ENCODE results near the gene TLR6.

TLR6 gene, protein sequence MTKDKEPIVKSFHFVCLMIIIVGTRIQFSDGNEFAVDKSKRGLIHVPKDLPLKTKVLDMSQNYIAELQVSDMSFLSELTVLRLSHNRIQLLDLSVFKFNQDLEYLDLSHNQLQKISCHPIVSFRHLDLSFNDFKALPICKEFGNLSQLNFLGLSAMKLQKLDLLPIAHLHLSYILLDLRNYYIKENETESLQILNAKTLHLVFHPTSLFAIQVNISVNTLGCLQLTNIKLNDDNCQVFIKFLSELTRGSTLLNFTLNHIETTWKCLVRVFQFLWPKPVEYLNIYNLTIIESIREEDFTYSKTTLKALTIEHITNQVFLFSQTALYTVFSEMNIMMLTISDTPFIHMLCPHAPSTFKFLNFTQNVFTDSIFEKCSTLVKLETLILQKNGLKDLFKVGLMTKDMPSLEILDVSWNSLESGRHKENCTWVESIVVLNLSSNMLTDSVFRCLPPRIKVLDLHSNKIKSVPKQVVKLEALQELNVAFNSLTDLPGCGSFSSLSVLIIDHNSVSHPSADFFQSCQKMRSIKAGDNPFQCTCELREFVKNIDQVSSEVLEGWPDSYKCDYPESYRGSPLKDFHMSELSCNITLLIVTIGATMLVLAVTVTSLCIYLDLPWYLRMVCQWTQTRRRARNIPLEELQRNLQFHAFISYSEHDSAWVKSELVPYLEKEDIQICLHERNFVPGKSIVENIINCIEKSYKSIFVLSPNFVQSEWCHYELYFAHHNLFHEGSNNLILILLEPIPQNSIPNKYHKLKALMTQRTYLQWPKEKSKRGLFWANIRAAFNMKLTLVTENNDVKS

DNA sequence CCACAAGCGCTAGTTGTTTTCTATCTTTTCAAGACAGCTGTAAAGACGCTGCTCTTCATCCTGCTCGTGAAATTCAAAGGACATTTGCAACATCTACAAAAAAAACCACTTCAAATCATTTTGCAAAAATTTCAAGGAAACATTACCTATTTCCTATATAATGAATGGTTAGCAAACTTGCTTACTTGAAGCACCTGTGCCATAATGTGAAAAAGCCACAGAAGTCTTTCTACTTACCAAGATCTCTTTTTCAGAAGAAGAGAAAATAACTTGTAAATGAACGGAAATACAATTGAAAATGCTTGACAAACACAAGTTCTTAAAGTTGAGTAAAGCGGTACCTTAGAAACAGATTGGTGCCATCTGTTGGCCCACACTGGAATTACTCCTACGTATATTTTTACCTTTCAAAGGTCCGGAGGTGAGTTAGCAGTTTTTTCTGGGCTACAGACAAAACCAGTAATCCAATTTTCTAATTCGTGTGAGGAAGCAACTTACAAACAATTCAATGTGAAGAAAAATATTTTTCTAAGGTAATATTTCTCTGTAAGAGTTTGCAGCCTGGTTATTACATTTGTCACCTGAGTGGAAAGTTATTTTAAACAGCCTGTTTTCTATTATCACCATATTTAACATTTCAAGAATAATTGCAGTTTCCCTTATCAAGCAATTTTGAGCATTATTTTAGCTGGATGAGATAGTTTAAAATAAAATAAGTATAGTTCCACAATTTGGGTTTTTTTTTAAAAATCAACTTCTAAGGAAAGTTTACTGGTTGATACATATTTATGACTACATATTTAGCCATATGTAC lies at the start of gene TLR6:
TLR6 (minus strand) TSS at position 294 of the 814 bp plus-strand sequence. CDS start 27,344 bp downstream, outside the sequence.
- peak; percentile 80 to 87 for DNase-seq
- TF ChIP-seq GATA1 (IDR thresholded peaks at IDR 0.05; ENCODE audit: low read depth, low read length), result no peak
- TF ChIP-seq POLR2A (IDR thresholded peaks at IDR 0.05; ENCODE audit: low read length), result peak; percentile 32

DNA sequence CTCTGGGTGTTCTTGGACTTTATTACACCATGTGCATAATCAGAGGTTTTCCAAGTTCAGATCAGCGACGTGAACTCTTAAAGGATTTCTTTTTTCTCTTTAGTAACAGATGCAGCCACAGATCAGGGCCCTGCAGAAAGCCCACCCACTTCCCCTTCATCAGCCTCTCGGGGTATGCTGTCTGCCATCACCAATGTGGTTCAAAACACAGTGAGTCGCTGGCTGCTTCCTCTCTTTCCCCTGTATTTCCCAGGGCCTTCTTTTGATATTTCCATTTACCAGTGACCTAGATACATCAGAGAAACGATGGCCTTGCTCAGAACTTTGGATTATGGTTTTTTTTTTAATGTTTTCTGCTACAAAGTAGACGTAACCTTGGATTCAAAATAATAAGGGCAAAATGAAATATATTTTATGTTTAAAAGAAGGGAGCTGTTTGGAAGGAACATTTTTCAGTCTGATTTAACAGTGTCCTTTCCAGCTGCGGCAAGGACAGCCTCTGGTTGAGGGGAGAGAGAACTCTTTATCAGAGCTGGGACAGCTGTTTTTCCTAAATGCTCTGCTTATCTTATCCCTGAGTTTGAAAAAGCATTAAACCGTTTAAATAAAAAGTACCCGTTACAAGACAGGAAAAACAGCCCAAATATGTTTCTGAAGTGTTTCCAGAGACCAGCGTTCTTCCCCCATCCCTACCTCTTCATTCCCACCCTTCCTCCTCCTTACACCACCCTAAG lies 49.2 kb upstream of the TLR6 start:
- TF ChIP-seq GATA1 (IDR thresholded peaks at IDR 0.05; ENCODE audit: low read depth, low read length), result peak; percentile 13
- no peak for TF ChIP-seq POLR2A (IDR thresholded peaks at IDR 0.05; ENCODE audit: low read length)

DNA sequence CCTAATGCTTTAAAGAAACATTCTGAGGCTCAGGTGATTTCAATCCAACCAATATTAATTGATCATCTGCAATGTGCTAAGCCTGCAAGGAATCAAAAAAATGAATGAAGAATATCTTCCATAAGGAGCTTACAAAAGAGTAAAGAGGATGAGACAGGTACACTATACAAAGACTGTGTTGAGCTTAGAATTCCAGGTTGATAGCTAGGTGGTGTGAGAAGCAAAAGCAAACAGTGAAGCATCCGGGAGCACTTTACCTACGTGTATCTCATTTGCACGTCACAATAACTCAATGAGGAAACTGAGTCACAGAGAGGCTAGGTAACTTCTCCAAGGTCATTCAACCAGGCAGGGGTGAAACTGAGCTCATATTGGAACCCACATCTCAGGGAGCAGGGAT lies 48.1 kb upstream of the TLR6 start:
- TF ChIP-seq POLR2A (IDR thresholded peaks at IDR 0.05; ENCODE audit: low read length) (no peak), GATA1 (IDR thresholded peaks at IDR 0.05; ENCODE audit: low read depth, low read length) (no peak)
- no peak for DNase-seq

More for the DNA sequence above, 49.2 kb upstream of the TLR6 start:
- peak; percentile 63 to 78 for DNase-seq

DNA sequence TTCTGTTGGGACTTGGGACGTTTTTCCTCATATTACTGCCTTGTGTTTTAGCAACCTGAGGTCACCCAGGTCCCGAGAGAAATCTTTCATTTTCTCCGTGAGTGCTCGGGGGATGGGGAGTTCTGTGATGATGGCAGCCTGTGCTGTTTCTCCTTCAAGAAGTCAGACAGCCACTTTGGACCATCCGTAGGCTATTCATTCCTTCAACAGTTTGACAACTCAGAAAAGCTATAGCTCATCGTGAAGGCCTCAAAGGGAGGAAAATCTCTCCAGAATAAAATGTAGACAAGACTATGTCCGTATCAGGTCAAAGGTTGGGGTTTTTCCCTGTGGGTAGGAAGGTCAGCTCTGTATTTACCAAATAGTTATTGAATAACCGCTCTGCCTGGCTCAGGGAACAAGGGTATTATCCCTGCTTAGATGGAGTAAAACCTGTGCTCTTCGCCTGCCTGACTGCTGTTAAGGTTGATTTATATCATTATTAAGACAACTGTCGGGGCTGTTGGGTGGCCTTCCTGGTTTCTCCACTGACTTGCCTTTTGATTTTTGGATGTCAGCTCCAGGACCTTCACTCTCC lies 47.6 kb upstream of the TLR6 start:
- DNase-seq, result no peak
- TF ChIP-seq GATA1 (IDR thresholded peaks at IDR 0.05; ENCODE audit: low read depth, low read length), result no peak
- no peak for TF ChIP-seq POLR2A (IDR thresholded peaks at IDR 0.05; ENCODE audit: low read length)

DNA sequence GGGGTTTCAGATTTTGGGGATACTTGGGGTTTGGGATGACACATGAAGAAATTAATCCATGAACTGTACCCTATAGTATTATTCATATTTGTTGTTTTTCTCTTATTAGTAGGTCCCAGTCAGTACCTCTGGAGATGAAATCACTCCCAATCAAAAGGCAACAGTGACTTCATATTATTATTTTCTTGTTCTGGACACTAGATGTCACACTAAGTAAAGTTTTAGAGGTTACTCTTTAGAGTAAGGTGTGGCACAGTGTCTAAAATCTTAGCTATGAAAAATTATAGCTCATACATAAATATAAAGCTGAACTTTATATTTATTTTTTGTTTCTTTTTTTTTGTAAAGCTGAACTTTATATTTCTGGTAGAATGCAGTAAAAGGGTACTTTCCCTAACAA lies 46.1 kb upstream of the TLR6 start:
- TF ChIP-seq GATA1 (IDR thresholded peaks at IDR 0.05; ENCODE audit: low read depth, low read length) (no peak), POLR2A (IDR thresholded peaks at IDR 0.05; ENCODE audit: low read length) (no peak)
- peak; percentile 29 to 57 for DNase-seq

DNA sequence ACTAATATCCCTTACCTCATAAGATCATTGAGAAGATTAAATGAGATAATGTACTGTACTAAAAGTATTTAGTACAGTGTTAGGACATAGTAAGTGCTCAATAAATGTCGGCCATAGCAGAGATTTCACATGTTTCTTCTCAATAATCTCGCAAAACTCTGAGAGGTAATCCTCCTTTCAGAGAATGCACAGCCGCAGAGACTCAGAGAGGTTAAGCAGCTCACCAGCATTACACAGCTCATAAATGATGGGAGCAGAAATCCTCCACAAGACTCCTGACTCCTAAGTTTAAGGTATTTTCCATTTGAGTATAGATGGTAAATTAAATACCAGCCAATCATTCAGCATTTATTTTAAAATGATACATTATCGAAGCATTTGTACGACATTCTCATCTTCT lies 45.6 kb upstream of the TLR6 start:
- DNase-seq, result no peak
- no peak for TF ChIP-seq GATA1 (IDR thresholded peaks at IDR 0.05; ENCODE audit: low read depth, low read length)
- no peak for TF ChIP-seq POLR2A (IDR thresholded peaks at IDR 0.05; ENCODE audit: low read length)

DNA sequence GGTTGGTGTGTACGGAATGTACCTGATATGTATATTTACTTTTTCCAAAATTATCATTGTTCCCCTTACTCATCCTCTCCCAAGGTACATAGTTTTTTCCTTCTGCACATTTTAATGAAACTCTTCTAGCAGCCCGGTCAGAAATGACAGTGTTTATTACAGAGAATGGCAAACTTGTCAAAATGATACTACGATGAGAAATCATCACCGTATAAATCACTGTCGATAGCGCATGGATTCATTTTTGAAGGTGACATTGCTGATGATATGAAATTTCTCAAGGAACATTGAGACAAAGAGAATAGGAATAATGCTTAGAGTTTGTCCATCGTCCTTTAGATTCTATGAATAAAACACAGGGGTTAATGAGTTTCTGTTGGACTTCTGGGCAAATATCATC lies 41.6 kb upstream of the TLR6 start:
- no peak for TF ChIP-seq GATA1 (IDR thresholded peaks at IDR 0.05; ENCODE audit: low read depth, low read length)
- TF ChIP-seq POLR2A (IDR thresholded peaks at IDR 0.05; ENCODE audit: low read length), result no peak

DNA sequence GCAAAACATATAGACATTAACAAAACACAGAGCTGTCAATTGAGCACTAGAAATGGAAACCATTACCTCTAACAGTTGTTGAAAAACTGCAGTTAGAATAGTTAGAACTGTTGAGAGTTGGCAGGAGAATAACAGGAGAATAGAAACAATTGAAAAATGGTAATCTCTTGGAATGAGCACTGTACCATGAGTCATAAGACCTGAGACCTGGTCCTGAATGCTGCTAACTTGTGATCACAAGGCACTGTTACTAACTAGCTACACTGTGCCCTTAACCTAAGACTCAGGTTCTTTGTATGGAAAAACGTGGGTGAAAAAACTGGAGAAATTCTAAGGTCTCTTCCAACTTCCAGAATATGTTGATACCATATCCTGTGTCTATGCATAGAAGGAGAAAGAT lies 40.3 kb upstream of the TLR6 start:
- no peak for TF ChIP-seq POLR2A (IDR thresholded peaks at IDR 0.05; ENCODE audit: low read length)
- no peak for TF ChIP-seq GATA1 (IDR thresholded peaks at IDR 0.05; ENCODE audit: low read depth, low read length)
- DNase-seq, result no peak

More for the DNA sequence above, 41.6 kb upstream of the TLR6 start:
- no peak for DNase-seq

DNA sequence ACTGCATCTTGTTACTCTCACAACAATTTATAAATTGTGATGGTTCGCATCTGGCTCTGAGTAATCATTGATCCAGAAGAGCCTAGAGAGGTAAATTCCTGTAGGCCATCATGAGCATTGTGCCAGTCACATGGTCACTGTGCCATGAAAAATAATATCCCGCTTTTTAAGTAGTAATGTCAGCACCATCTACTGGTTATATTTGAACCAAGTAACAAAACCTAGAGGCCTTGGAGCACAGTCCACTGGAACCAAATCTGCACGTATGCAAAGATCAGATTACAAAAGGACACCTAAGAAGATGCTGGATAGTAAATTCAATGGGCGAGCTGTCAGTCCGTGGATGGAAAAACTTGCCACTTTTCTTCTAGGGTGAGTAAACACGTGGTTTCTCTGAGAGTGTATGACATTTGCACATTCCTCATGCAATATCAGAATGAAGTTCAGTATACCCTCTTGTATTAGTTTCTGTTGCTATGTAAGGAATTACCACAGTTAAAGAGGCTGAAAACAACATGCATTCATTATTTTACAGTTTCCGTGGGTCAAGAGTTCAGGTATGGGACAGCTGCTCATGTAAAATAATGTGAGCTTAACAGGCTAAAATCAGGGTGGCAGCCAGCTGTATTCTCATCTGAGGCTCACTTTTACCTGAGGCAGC lies 37.8 kb upstream of the TLR6 start:
- DNase-seq, result no peak
- TF ChIP-seq POLR2A (IDR thresholded peaks at IDR 0.05; ENCODE audit: low read length), result no peak
- no peak for TF ChIP-seq GATA1 (IDR thresholded peaks at IDR 0.05; ENCODE audit: low read depth, low read length)

DNA sequence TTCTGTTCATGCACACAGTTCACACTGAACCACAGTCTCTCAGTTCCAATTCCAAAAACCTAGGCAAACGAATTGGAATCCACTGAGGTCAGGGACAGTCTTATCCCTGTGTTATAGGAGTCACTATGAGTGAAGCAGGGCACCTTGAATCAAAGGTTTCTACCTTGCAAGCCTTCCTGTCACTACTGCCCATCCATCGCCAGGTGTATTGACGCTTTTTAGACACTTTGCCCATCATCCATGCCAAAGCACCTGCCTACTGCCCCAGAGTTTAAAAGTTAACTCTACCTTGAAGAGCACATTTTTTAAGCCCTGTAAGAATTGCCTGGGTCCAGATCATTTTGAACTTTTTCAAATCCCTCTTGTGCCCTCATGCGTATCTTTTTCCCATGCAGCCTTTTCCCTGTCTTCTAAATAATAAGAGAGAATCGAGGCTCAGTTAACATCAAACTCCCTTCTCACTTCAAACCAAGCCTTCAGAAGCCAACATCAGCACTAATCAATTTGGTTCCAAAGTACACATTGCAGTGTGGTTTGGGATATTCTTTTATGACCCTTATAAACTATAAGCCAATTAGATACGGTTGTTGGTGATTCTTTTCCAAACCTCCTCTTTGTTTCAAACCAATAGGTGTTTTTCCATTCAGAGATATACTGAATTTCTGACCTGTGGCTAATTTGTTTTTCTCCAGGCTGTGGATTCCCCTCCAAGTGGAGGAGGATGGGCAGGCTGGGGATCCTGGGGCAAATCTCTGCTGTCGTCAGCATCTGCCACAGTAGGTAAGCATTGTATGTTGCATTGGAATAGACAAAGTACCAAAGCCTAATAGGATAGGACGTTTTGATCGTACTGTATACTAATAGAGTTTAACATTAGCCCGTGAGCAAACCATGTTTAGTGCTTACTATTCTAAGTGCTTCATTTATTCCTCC lies 34.7 kb upstream of the TLR6 start:
- DNase-seq, result no peak
- TF ChIP-seq GATA1 (IDR thresholded peaks at IDR 0.05; ENCODE audit: low read depth, low read length), result no peak
- no peak for TF ChIP-seq POLR2A (IDR thresholded peaks at IDR 0.05; ENCODE audit: low read length)

DNA sequence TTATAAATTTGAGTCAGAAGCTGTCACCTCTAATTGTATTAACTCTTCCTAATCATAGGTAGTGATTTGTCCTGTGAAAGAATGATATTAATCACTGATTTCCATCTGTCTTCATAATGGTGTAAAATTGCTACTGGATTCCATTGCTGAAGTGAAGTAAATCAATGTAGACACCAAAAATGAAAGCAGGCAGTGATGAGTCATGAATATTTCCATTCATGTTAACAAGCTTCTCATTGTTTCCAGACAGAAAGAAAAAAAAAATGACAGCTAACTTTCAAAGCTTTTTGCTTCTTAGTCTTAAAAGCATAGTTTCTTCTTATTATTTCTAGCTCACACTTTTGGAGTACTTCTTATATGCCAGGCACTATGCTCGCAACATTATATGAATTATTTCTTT lies 32.5 kb upstream of the TLR6 start:
- TF ChIP-seq GATA1 (IDR thresholded peaks at IDR 0.05; ENCODE audit: low read depth, low read length) (no peak), POLR2A (IDR thresholded peaks at IDR 0.05; ENCODE audit: low read length) (no peak)
- DNase-seq, result no peak
